Activated CD4-positive, alpha-beta memory T cell treated with anti-CD3 and anti-CD28 coated beads, Interleukin-2, amount 10 ng/mL, durations not matched to agents 7 days and 5 days (primary cell): ENCODE measurements around the gene C16orf92. TPM values are rescaled to one million over a fixed set of nuclear protein-coding genes. Genes with fewer than 3 reads are reported as not detected.

Source experiments
- CTCF ChIA-PET: fragments of 350-600 bp; sonication (Branson Sonifier 250); formaldehyde crosslinking; loops from one replicate; lab custom pipeline; 2021; ENCODE audit warnings: antibody characterized with exemption, inconsistent platforms; lab: Charles Lee
- POLR2A ChIA-PET: fragments of 350-600 bp; sonication (Branson Sonifier 250); formaldehyde crosslinking; loops from one replicate; lab custom pipeline; 2021; ENCODE audit warnings: antibody characterized with exemption; lab: Charles Lee
- DNase-seq: peaks from one replicate; pipeline ENCODE4 v3.0.0-alpha.2; 2020
- H3K27ac Mint-ChIP-seq: one replicate; pipeline ENCODE4 v1.8.0; 2021; ENCODE audit warnings: mild to moderate bottlenecking, mixed read lengths
- H3K27me3 Mint-ChIP-seq: one replicate; pipeline ENCODE4 v1.8.0; 2021; ENCODE audit warnings: mixed read lengths
- H3K36me3 Mint-ChIP-seq: one replicate; pipeline ENCODE4 v1.8.0; 2021; ENCODE audit warnings: low read depth, mixed read lengths
- H3K4me1 Mint-ChIP-seq: one replicate; pipeline ENCODE4 v1.8.0; 2021; ENCODE audit warnings: mixed read lengths
- H3K4me3 Mint-ChIP-seq: one replicate; pipeline ENCODE4 v1.8.0; 2021; ENCODE audit warnings: mild to moderate bottlenecking, mixed read lengths
- H3K9me3 Mint-ChIP-seq: one replicate; pipeline ENCODE4 v1.8.0; 2021; ENCODE audit warnings: mixed read lengths
- total RNA-seq, 2 experiments: library from RNA; stranded (reverse); gene quantifications; one replicate each; pipeline ENCODE4 v1.2.3, GENCODE V29; 2021

C16orf92 gene
- total RNA-seq, 2 experiments from 2014 or later, result not detected

DNA sequence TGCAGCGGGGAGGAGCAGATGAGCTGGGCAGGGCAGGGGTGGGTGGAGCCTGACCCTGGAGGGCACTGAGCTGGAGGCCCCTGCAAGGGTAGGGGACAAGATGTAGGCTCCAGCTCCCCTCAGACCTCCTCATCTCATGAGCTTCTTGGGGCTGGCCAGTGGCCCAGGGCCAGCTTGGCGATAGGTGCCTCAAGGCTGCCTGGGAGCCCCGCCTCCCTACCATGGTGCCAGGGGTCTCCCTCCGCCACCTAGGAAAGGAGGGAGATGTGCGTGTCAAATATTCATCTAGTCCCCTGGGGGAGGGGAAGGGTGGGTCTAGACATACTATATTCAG is 31.5 kb upstream of the C16orf92 start:
- Mint-ChIP-seq H3K9me3 (no peaks in the 10 kb centered on the region), H3K27me3 (no peaks in the 10 kb centered on the region), H3K36me3 (peaks cover 53% of the 10 kb centered on the region), H3K27ac (no peak overlapping the region), H3K4me3 (no peak overlapping the region), H3K4me1 (peaks cover 21% of the 10 kb centered on the region)
- POLR2A ChIA-PET, result interaction anchor here (1.3 kb wide), 1 partner anchor 19 kb away, joined by 6 read pairs; no protein-coding TSS in a partner anchor
- no peak for DNase-seq
- CTCF ChIA-PET, result interaction anchor here (0.6 to 0.8 kb wide), 2 partner anchors 41 to 79 kb away, joined by 3 to 4 read pairs; no protein-coding TSS in a partner anchor

- Mint-ChIP-seq H3K9me3 (no peaks in the 10 kb centered on the region), H3K4me1 (peaks cover 27% of the 10 kb centered on the region), H3K27ac (no peak overlapping the region), H3K27me3 (no peaks in the 10 kb centered on the region), H3K36me3 (peaks cover 58% of the 10 kb centered on the region), H3K4me3 (peak overlapping the region; percentile 21)
- ChIA-PET CTCF (no interaction called here), POLR2A (interaction anchor here (0.9 to 5.1 kb wide), 6 partner anchors 8 to 129 kb away, joined by 3 to 99 read pairs (median 4); partner anchors contain the start of genes CDIPT and TAOK2)
- no peak for DNase-seq
Observed at GRCh38 chr16:29992344-29992967, 30.5 kb upstream of the C16orf92 start.

- H3K27me3 Mint-ChIP-seq, result no peaks in the 10 kb centered on the region
- no peaks in the 10 kb centered on the region for H3K9me3 Mint-ChIP-seq
- H3K36me3 Mint-ChIP-seq, result peaks cover 59% of the 10 kb centered on the region
- H3K4me1 Mint-ChIP-seq, result peaks cover 33% of the 10 kb centered on the region
- no peak overlapping the region for H3K4me3 Mint-ChIP-seq
- CTCF ChIA-PET, result interaction anchor here (1.0 kb wide), 1 partner anchor 39 kb away, joined by 5 read pairs; no protein-coding TSS in a partner anchor
- POLR2A ChIA-PET, result interaction anchor here (0.7 to 5.1 kb wide), 12 partner anchors 9 to 191 kb away, joined by 3 to 99 read pairs (median 3); partner anchors contain the start of genes ALDOA, CDIPT, MVP and TAOK2
- peak overlapping the region; percentile 98 for H3K27ac Mint-ChIP-seq
- DNase-seq, result no peak
Observed at GRCh38 chr16:29993191-29993902, 29.7 kb upstream of the C16orf92 start.

- Mint-ChIP-seq H3K27me3 (no peaks in the 10 kb centered on the region), H3K27ac (peak overlapping the region; percentile 98), H3K9me3 (no peaks in the 10 kb centered on the region), H3K36me3 (peaks cover 60% of the 10 kb centered on the region), H3K4me3 (peak overlapping the region; percentile 94), H3K4me1 (peaks cover 37% of the 10 kb centered on the region)
- POLR2A ChIA-PET, result interaction anchor here (0.7 to 5.1 kb wide), 12 partner anchors 10 to 294 kb away, joined by 3 to 99 read pairs (median 3); partner anchors contain the start of genes ALDOA, CDIPT, KCTD13 and MVP
- no peak for DNase-seq
- CTCF ChIA-PET, result interaction anchor here (1.0 to 1.6 kb wide), 2 partner anchors 38 to 209 kb away, joined by 3 to 5 read pairs; no protein-coding TSS in a partner anchor
Observed at GRCh38 chr16:29993903-29994599, 28.9 kb upstream of the C16orf92 start.

GRCh38 chr16:29994600-29995323 is 28.2 kb upstream of the C16orf92 start:
- peak; percentile 81 for DNase-seq
- peak overlapping the region; percentile 94 for H3K4me3 Mint-ChIP-seq
- H3K27me3 Mint-ChIP-seq, result no peaks in the 10 kb centered on the region
- ChIA-PET CTCF (interaction anchor here (0.8 to 2.8 kb wide), 4 partner anchors 33 to 293 kb away, joined by 3 to 9 read pairs (median 3); partner anchors contain the start of genes PAGR1 and TMEM219), POLR2A (interaction anchor here (0.5 to 5.1 kb wide), 27 partner anchors 10 to 1133 kb away, joined by 3 to 99 read pairs (median 4); partner anchors contain the start of genes ALDOA, ASPHD1, CDIPT and CORO1A)
- no peaks in the 10 kb centered on the region for H3K9me3 Mint-ChIP-seq
- H3K27ac Mint-ChIP-seq, result peak overlapping the region; percentile 98
- H3K4me1 Mint-ChIP-seq, result peaks cover 44% of the 10 kb centered on the region
- H3K36me3 Mint-ChIP-seq, result peaks cover 65% of the 10 kb centered on the region

- POLR2A ChIA-PET, result interaction anchor here (0.5 to 5.1 kb wide), 27 partner anchors 9 to 1134 kb away, joined by 3 to 99 read pairs (median 4); partner anchors contain the start of genes ALDOA, ASPHD1, CDIPT and CORO1A
- DNase-seq, result peak; percentile 90
- Mint-ChIP-seq H3K4me1 (peaks cover 45% of the 10 kb centered on the region), H3K4me3 (peak within 1 kb of the TSS; percentile 94), H3K27me3 (no peaks in the 10 kb centered on the region), H3K36me3 (peaks cover 64% of the 10 kb centered on the region), H3K9me3 (no peaks in the 10 kb centered on the region), H3K27ac (peak within 1 kb of the TSS; percentile 98)
- CTCF ChIA-PET, result interaction anchor here (0.8 to 2.8 kb wide), 5 partner anchors 34 to 293 kb away, joined by 3 to 9 read pairs (median 3); partner anchors contain the start of genes CDIPT, PAGR1 and TMEM219
Observed at GRCh38 chr16:29995324-29995910, 27.6 kb upstream of the C16orf92 start, which contains the start of gene HIRIP3. TSS of gene HIRIP3 (minus strand) at chr16:29995617. CDS start at chr16:29995605, 12 bp downstream.

DNA sequence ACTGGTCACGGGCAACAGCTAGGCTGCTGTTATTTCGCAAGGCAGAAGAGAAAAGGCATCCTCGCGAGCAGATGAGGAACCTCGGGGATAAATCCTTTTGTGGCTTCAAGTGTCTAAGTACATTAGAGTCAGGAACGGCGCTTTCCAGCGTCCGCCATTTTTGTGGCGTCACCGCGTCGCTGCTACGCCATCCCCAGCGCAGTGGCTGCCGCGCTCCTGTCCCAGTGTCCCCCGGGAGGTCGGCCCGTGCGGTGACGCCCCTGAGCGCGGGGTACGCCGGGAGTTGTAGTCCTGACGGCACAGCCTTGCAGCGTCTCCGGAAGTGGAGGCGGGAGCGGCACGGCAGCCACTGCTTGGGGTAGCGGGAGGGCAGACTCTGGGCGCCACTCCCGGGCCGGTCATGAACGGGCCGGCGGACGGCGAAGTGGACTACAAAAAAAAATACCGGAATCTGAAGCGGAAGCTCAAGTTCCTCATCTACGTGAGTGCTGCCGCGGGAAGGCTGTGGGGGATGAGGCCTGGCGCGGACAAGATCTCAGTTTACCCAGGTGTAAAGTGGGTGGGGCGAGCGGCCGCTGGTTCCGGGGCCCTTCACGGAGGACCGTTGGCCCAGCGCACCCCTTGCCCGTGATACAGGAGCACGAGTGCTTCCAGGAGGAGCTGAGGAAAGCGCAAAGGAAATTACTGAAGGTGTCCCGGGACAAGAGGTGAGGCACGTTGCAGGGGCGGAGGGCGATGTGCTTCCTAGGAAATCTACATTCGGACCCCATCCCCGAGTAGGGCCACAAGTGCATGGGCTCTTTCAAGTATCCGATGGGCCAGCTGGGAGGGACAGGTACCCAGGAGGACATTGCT is 26.9 kb upstream of the C16orf92 start, which contains the start of gene INO80E:
INO80E (plus strand) TSS at position 331 of the 855 bp plus-strand sequence; CDS start at position 401, 70 bp downstream.
- peaks cover 61% of the 10 kb centered on the region for H3K36me3 Mint-ChIP-seq
- peak; percentile 100 for DNase-seq
- H3K4me3 Mint-ChIP-seq, result peak within 1 kb of the TSS; percentile 94
- H3K4me1 Mint-ChIP-seq, result peaks cover 45% of the 10 kb centered on the region
- no peaks in the 10 kb centered on the region for H3K9me3 Mint-ChIP-seq
- no peaks in the 10 kb centered on the region for H3K27me3 Mint-ChIP-seq
- CTCF ChIA-PET, result interaction anchor here (1.2 to 2.8 kb wide), 5 partner anchors 9 to 211 kb away, joined by 3 to 9 read pairs (median 4); partner anchors contain the start of genes CDIPT, PAGR1 and TMEM219
- POLR2A ChIA-PET, result interaction anchor here (0.6 to 5.1 kb wide), 20 partner anchors 9 to 1134 kb away, joined by 3 to 99 read pairs (median 6); partner anchors contain the start of genes ALDOA, ASPHD1, FBRS and KCTD13
- peak within 1 kb of the TSS; percentile 98 for H3K27ac Mint-ChIP-seq

- H3K4me1 Mint-ChIP-seq, result peaks cover 45% of the 10 kb centered on the region
- ChIA-PET POLR2A (interaction anchor here (0.6 to 5.1 kb wide), 12 partner anchors 8 to 189 kb away, joined by 3 to 99 read pairs (median 14); partner anchors contain the start of genes ALDOA, ASPHD1, KCTD13 and MAZ), CTCF (interaction anchor here (0.6 to 2.8 kb wide), 7 partner anchors 9 to 297 kb away, joined by 3 to 9 read pairs (median 4); partner anchors contain the start of genes CDIPT and PAGR1)
- H3K4me3 Mint-ChIP-seq, result peak overlapping the region; percentile 94
- H3K36me3 Mint-ChIP-seq, result peaks cover 62% of the 10 kb centered on the region
- DNase-seq, result no peak
- no peaks in the 10 kb centered on the region for H3K27me3 Mint-ChIP-seq
- no peaks in the 10 kb centered on the region for H3K9me3 Mint-ChIP-seq
- peak overlapping the region; percentile 98 for H3K27ac Mint-ChIP-seq
Observed at GRCh38 chr16:29996766-29997250, 26.2 kb upstream of the C16orf92 start.

- POLR2A ChIA-PET, result interaction anchor here (1.6 kb wide), 1 partner anchor 74 kb away, joined by 3 read pairs; the partner anchor contains the start of gene KCTD13
- H3K4me1 Mint-ChIP-seq, result peaks cover 35% of the 10 kb centered on the region
- H3K36me3 Mint-ChIP-seq, result peaks cover 59% of the 10 kb centered on the region
- no peak overlapping the region for H3K4me3 Mint-ChIP-seq
- peak overlapping the region; percentile 28 for H3K27ac Mint-ChIP-seq
- no peaks in the 10 kb centered on the region for H3K9me3 Mint-ChIP-seq
- no peak for DNase-seq
- no peaks in the 10 kb centered on the region for H3K27me3 Mint-ChIP-seq
- CTCF ChIA-PET, result interaction anchor here (0.6 to 1.2 kb wide), 2 partner anchors 32 to 42 kb away, joined by 4 read pairs; partner anchors contain the start of gene TLCD3B
Observed at GRCh38 chr16:29999605-30000004, 23.4 kb upstream of the C16orf92 start.
